Karpas-422 (cell line): Measurements from ENCODE around the gene GAGE2A. TPM values are rescaled to one million over a fixed set of nuclear protein-coding genes. Genes with fewer than 3 reads are reported as not detected.
"Not testable (repeated sequence)": the region's sequence is repeated elsewhere in the genome, so short reads cannot be mapped to it uniquely, and the experiment has no call there.

ENCODE experiments used
- DNase-seq: peaks from one replicate; pipeline ENCODE4 v3.0.0-alpha.2; 2015
- H2AFZ ChIP-seq: fragments of 200-600 bp; sonication (generic); 2 replicates; pipeline ENCODE4 v1.6.1; 2014; ENCODE audit warnings: antibody characterized with exemption, low read length, mixed read lengths
- H3K27ac ChIP-seq: fragments of 200-600 bp; sonication (generic); 2 replicates; pipeline ENCODE4 v1.5.1; 2014; ENCODE audit warnings: mild to moderate bottlenecking, low read length, moderate library complexity
- H3K27me3 ChIP-seq: fragments of 200-600 bp; sonication (generic); 2 replicates; pipeline ENCODE4 v1.6.1; 2014; ENCODE audit warnings: low read length, mixed read lengths
- H3K36me3 ChIP-seq: fragments of 200-600 bp; sonication (generic); 2 replicates; pipeline ENCODE4 v1.6.1; 2014; ENCODE audit warnings: low read length, mixed read lengths; ENCODE audit not compliant: insufficient read depth
- H3K4me1 ChIP-seq: fragments of 200-600 bp; sonication (generic); 2 replicates; pipeline ENCODE4 v1.6.1; 2014; ENCODE audit warnings: mild to moderate bottlenecking, low read length, mixed read lengths
- H3K4me2 ChIP-seq: fragments of 200-600 bp; sonication (generic); 2 replicates; pipeline ENCODE4 v1.6.1; 2014; ENCODE audit warnings: low read length, low read depth, mild to moderate bottlenecking; ENCODE audit not compliant: poor library complexity, severe bottlenecking
- H3K4me3 ChIP-seq: fragments of 200-600 bp; sonication (generic); 2 replicates; pipeline ENCODE4 v1.5.1; 2014; ENCODE audit warnings: mild to moderate bottlenecking, antibody characterized with exemption, low read length, mixed read lengths
- H3K79me2 ChIP-seq: fragments of 200-600 bp; sonication (generic); 2 replicates; pipeline ENCODE4 v1.6.1; 2014; ENCODE audit warnings: mild to moderate bottlenecking, low read length, mixed read lengths
- H3K9ac ChIP-seq: fragments of 200-600 bp; sonication (generic); 2 replicates; pipeline ENCODE4 v1.6.0; 2014; ENCODE audit warnings: low read length
- H3K9me2 ChIP-seq: fragments of 200-600 bp; sonication (generic), shearing (Covaris generic); replicated peaks from 2 replicates; pipeline ENCODE4 v1.6.0; 2014; ENCODE audit warnings: mild to moderate bottlenecking, low read length, moderate library complexity; ENCODE audit not compliant: insufficient read depth
- H3K9me3 ChIP-seq: fragments of 300-700, 200-600 bp; sonication (generic); 2 replicates; pipeline ENCODE4 v1.6.1; 2014; ENCODE audit warnings: low read length, mixed read lengths
- H4K20me1 ChIP-seq: fragments of 200-600 bp; sonication (generic); 2 replicates; pipeline ENCODE4 v1.6.1; 2014; ENCODE audit warnings: mild to moderate bottlenecking, antibody characterized with exemption, low read length, low read depth; ENCODE audit not compliant: insufficient read depth
- total RNA-seq: library from RNA; depleted of rRNA; stranded (reverse); fragments of >200 nt; shearing (Covaris generic); gene quantifications from 2 replicates; pipeline ENCODE4 v1.2.3, GENCODE V29; 2014; ENCODE audit warnings: low replicate concordance

GAGE2A gene
- total RNA-seq, 1 experiment from 2014 or later = not detected

GRCh38 chrX:49589769-49590478, 628 bp downstream of the GAGE2A start:
- not testable (repeated sequence) for H4K20me1 ChIP-seq, H3K9me3 ChIP-seq, DNase-seq, H3K4me3 ChIP-seq, H3K9me2 ChIP-seq, H2AFZ ChIP-seq, H3K4me2 ChIP-seq, H3K79me2 ChIP-seq, H3K27me3 ChIP-seq, H3K9ac ChIP-seq, H3K36me3 ChIP-seq, H3K4me1 ChIP-seq, H3K27ac ChIP-seq

- H3K9ac ChIP-seq, H3K4me2 ChIP-seq, DNase-seq, H3K9me3 ChIP-seq, H3K36me3 ChIP-seq, H4K20me1 ChIP-seq, H3K27ac ChIP-seq, H3K4me1 ChIP-seq, H3K79me2 ChIP-seq, H3K9me2 ChIP-seq, H3K4me3 ChIP-seq, H3K27me3 ChIP-seq, H2AFZ ChIP-seq: not testable (repeated sequence)
Measured at GRCh38 chrX:49590488-49590887, 1.2 kb downstream of the GAGE2A start.

GRCh38 chrX:49598720-49599119, 9.4 kb downstream of the GAGE2A start, which contains the start of gene GAGE1:
Gene GAGE1, plus strand, starts transcription at chrX:49599020. Its CDS starts 1,155 bp downstream, at chrX:49600175.
- not testable (repeated sequence) for H3K36me3 ChIP-seq, H3K4me1 ChIP-seq, H3K4me2 ChIP-seq, H3K27ac ChIP-seq, H3K9me2 ChIP-seq, H3K27me3 ChIP-seq, H4K20me1 ChIP-seq, DNase-seq, H3K79me2 ChIP-seq, H3K9me3 ChIP-seq, H2AFZ ChIP-seq, H3K9ac ChIP-seq, H3K4me3 ChIP-seq

- no peak for DNase-seq
- Histone ChIP-seq H3K4me1 (no peaks in the 10 kb centered on the region), H3K4me2 (no peak overlapping the region)
Measured at GRCh38 chrX:49610718-49611310, 21.5 kb downstream of the GAGE2A start.

GRCh38 chrX:49618574-49618973, 29.3 kb downstream of the GAGE2A start:
- no peaks in the 10 kb centered on the region for H4K20me1 ChIP-seq
- DNase-seq = no peak
- no peaks in the 10 kb centered on the region for H3K4me1 ChIP-seq
- H3K36me3 ChIP-seq = no peaks in the 10 kb centered on the region
- no peak overlapping the region for H3K9ac ChIP-seq
- H3K27me3 ChIP-seq = no peaks in the 10 kb centered on the region
- no peak overlapping the region for H2AFZ ChIP-seq
- no peaks in the 10 kb centered on the region for H3K9me3 ChIP-seq
- H3K4me3 ChIP-seq = no peak overlapping the region
- no peak overlapping the region for H3K4me2 ChIP-seq
- H3K79me2 ChIP-seq = no peaks in the 10 kb centered on the region
- H3K27ac ChIP-seq = no peak overlapping the region
- no peaks in the 10 kb centered on the region for H3K9me2 ChIP-seq

More at GRCh38 chrX:49610718-49611310, 21.5 kb downstream of the GAGE2A start:
- Histone ChIP-seq H3K79me2 (no peaks in the 10 kb centered on the region), H4K20me1 (no peaks in the 10 kb centered on the region), H3K9me3 (no peaks in the 10 kb centered on the region), H3K36me3 (no peaks in the 10 kb centered on the region), H3K4me3 (no peak overlapping the region), H2AFZ (no peak overlapping the region), H3K9me2 (no peaks in the 10 kb centered on the region), H3K27me3 (no peaks in the 10 kb centered on the region), H3K27ac (no peak overlapping the region), H3K9ac (no peak overlapping the region)

GRCh38 chrX:49627086-49627777, 37.9 kb downstream of the GAGE2A start:
- Histone ChIP-seq H3K9ac (no peak overlapping the region), H3K4me1 (peaks cover 19% of the 10 kb centered on the region), H3K4me3 (no peak overlapping the region), H3K4me2 (no peak overlapping the region), H4K20me1 (no peaks in the 10 kb centered on the region), H3K27me3 (no peaks in the 10 kb centered on the region), H3K9me3 (no peaks in the 10 kb centered on the region), H3K27ac (no peak overlapping the region), H3K36me3 (no peaks in the 10 kb centered on the region), H3K9me2 (no peaks in the 10 kb centered on the region), H2AFZ (no peak overlapping the region), H3K79me2 (no peaks in the 10 kb centered on the region)
- peak; percentile 69 for DNase-seq

GRCh38 chrX:49644991-49645637, 55.8 kb downstream of the GAGE2A start:
- Histone ChIP-seq H4K20me1 (no peaks in the 10 kb centered on the region), H3K27me3 (no peaks in the 10 kb centered on the region)

More at GRCh38 chrX:49644991-49645637, 55.8 kb downstream of the GAGE2A start:
- Histone ChIP-seq H3K27ac (no peak overlapping the region), H3K4me1 (peaks cover 41% of the 10 kb centered on the region), H3K4me2 (no peak overlapping the region), H3K9me2 (no peaks in the 10 kb centered on the region), H3K9me3 (no peaks in the 10 kb centered on the region), H3K4me3 (no peak overlapping the region), H3K36me3 (no peaks in the 10 kb centered on the region), H3K79me2 (no peaks in the 10 kb centered on the region), H3K9ac (no peak overlapping the region), H2AFZ (no peak overlapping the region)
- no peak for DNase-seq
